Epithelial cell of proximal tubule (primary cell): ENCODE results near the gene PHLPP1. TPM values are rescaled to one million over a fixed set of nuclear protein-coding genes. Genes with fewer than 3 reads are reported as not detected.

Experiments
- DNase-seq: peaks from one replicate; pipeline ENCODE4 v3.0.0-alpha.2; 2011; ENCODE audit warnings: low read depth
- H3K4me3 ChIP-seq: 2 replicates; pipeline ENCODE4 v1.5.1; 2011; ENCODE audit warnings: low read depth, mild to moderate bottlenecking, low read length
- CTCF ChIP-seq: conservative IDR thresholded peaks from 2 replicates; pipeline ENCODE4 v1.5.1; 2012; ENCODE audit warnings: low read depth, mild to moderate bottlenecking, low read length
- total RNA-seq: library from RNA; depleted of rRNA; stranded (reverse); fragments of >200 nt; gene quantifications from 2 replicates; pipeline ENCODE4 v1.2.3, GENCODE V29; 2015

The PHLPP1 gene
- total RNA-seq, 1 donor from 2014 or later = 9.0 TPM

DNA sequence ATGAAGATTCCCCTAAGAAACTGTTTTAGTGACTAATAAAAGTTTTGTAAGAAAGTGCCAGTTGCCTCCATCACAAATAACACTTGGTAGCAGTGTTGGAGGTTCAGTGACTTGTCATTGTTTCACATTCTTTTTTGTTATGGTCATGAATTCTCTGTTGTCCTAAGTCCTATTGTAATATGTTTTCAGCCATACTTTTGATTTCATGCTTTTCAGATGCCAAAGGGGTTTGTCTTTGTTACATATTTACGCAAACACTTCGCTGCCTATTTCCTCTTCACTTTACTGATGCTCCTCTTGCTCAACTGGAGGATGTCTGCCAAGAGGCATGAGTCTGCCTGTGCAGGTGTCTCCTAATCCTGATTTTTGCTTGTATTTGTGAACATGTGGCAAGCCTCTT lies 66.6 kb downstream of the PHLPP1 start:
- no peak for TF ChIP-seq CTCF
- H3K4me3 ChIP-seq = no peak overlapping the region
- no peak for DNase-seq

- no peak for DNase-seq
- no peak for TF ChIP-seq CTCF
- H3K4me3 ChIP-seq = no peak overlapping the region
Observed at GRCh38 chr18:62784338-62784965, 69.1 kb downstream of the PHLPP1 start.

DNA sequence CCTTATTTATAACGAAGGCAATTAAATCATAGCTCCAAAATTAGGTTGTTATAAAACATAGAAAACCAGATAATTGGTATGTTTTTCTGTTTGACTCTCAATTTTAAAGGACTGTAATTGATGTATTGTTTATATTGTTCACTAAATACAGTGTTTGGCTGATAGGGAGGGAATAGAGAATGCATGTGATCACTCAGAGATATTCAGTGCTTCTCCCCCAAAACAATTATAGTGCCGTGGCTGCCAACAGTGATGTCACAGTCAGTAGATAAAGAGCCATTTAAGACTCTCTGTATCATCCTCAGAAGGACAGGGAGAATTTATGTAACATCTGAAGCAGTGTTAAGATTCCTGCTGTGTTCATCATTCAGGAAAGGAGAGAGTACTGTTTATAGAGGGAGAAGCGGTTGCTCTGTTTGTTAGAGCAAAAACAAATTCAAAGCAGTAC lies 69.6 kb downstream of the PHLPP1 start:
- no peak for TF ChIP-seq CTCF
- DNase-seq = no peak
- no peak overlapping the region for H3K4me3 ChIP-seq

GRCh38 chr18:62786689-62787088 lies 71.3 kb downstream of the PHLPP1 start:
- H3K4me3 ChIP-seq = no peak overlapping the region
- DNase-seq = no peak
- TF ChIP-seq CTCF = no peak

- H3K4me3 ChIP-seq = no peak overlapping the region
- DNase-seq = no peak
- no peak for TF ChIP-seq CTCF
Observed at GRCh38 chr18:62788111-62788510, 72.8 kb downstream of the PHLPP1 start.

- DNase-seq = no peak
- no peak overlapping the region for H3K4me3 ChIP-seq
- no peak for TF ChIP-seq CTCF
Observed at GRCh38 chr18:62788876-62789275, 73.5 kb downstream of the PHLPP1 start.
